HUDEP-2 (cell line): Measurements from ENCODE around the gene YIPF6.
"Not testable (repeated sequence)": the region's sequence is repeated elsewhere in the genome, so short reads cannot be mapped to it uniquely, and the experiment has no call there.

Experiments
- DNase-seq, 76 experiments: peaks; one replicate each; lab custom pipeline; 2025; ENCODE audit not compliant: unreplicated experiment in 76 of 76; lab: John Stamatoyannopoulos, UW

YIPF6 gene

DNA sequence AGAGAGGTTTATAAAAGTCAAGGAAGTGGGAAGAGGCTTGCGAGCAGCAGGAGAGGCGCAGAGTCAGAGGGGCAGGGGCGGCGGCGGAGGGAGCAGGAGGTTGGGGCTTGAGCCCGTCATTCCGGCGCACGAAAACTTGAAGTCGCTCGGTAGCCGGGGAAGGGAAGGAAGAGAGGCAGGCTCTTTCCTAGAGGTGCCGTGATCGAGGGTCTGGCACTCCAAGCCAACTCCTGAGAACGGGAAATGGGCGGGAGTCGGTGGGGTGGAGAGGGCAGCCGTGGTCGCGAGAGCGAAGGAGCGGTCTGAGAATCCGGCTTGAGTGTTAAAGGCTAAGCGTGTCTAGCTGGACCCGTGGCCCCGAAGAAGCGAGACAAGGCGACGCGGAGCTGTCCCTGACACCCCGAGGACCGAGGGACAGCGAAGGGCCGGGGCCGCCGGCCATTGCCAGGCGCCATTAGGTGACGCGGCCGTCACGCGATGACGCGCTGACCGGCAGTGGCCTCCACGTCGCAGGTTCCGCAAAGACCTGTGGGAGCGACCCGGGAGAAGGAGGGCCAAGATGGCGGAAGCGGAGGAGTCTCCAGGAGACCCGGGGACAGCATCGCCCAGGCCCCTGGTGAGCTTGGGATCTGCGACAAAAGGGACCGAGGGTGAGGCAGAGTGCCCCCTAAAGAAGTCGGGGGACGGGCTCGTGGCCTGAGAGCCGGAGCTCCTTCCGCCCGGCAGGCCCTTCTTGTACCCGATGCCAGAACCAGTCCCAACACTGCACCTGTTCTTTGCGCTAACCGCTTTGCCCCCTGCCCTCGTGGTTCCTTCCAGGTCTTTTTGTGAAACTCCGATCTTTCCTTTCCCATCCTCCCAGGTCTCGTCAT lies at the start of gene YIPF6:
TSS of gene YIPF6 (plus strand) at position 544 of the 872 bp plus-strand sequence. CDS start at position 560, 16 bp downstream.
- peak in 71 of 76 experiments; percentile 1 to 70 (median 45) for DNase-seq

- DNase-seq = no peak
Observed at GRCh38 chrX:68451720-68452119, 47.1 kb upstream of the YIPF6 start.

DNA sequence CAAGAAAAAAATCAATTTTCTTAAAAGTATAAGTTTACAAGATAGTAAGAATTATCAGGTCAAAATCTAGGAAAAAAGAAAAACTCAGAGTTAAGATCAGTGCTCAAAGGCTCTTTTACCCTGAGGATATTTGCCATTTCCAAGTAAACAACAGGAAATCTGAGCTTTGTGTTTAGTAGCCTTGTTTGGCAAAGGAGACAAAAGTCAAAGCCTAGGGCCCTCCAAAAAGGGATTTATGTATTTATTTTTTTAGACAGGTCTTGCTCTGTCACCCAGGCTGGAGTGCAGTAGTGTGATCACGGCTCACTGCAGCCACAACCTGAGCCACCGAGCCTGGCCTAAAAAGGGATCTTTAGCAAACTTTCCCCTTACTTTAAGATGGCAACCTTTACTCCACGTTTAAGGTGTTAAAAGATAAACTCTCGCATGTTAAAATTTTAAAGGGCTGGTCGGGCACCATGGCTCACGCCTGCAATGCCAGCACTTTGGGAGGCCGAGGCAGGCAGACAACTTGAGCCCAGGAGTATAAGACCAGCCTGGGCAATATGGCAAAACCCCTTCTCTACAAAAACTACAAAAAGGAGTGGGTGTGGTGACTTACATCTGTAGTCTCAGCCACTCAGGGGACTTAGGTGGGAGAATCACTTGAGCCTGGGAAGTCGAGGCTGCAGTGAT lies 44.2 kb upstream of the YIPF6 start:
- DNase-seq = no peak

DNA sequence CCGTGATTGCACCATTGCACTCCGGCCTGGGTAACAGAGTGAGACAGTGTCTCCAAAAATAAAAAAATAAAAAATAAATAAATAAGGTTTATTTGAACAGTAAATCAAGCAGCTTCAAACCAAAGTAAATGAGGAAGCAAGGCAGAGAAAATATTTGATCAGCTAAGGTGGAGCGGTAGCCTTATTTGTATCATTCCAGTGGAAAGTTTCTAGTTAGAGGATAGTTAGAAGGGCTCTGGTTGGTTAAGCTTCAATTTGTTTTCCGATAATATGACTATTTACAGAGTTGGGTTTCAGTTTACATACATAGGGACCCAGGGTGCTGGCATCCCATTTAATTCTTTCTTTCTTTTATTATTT lies 43.7 kb upstream of the YIPF6 start:
- no peak for DNase-seq

DNA sequence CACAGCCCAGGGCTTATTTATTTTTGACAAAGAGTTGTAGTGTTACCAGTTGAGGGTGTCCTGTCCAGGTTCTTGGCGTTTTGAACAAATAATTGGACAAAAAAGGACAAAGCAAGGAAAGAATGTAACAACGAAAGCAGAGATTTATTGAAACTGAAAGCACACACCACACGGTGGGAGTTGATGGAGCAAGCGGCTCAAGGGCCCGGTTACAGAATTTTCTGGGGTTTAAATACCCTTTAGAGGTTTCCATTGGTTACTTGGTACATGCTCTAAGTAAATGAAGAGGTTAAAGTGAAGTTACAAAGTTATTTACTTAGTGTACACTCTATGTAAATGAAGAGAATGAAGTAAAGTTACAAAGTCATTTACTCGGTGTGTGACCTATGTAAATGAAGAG lies 37.8 kb upstream of the YIPF6 start:
- DNase-seq = no peak

GRCh38 chrX:68461576-68461975 lies 37.3 kb upstream of the YIPF6 start:
- DNase-seq = no peak

- no peak for DNase-seq
Observed at GRCh38 chrX:68462197-68462596, 36.7 kb upstream of the YIPF6 start.

GRCh38 chrX:68462653-68463052 lies 36.2 kb upstream of the YIPF6 start:
- DNase-seq = peak in 22 of 76 experiments; percentile 0 to 23 (median 4)

GRCh38 chrX:68463880-68464279 lies 35.0 kb upstream of the YIPF6 start:
- DNase-seq = no peak

GRCh38 chrX:68464796-68465195 lies 34.1 kb upstream of the YIPF6 start:
- DNase-seq = no peak

DNA sequence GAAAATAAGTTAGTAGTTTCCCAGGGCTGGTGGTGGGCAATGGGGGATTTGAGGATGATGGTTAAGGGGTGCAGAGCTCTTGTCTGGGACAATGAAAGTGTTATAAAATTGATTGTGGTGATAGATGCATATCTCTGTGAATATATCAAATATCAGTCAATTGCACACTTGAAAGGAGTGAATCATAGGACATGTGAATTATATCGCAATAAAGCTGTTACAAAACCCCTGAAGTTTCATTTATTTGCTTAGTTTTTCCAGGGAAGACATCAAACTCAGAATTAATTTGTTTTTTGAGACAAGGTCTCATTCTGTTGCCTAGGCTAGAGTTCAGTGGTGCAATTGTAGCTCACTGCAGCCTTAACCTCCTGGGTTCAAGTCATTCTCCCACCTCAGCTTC lies 17.9 kb upstream of the YIPF6 start:
- DNase-seq = no peak

DNA sequence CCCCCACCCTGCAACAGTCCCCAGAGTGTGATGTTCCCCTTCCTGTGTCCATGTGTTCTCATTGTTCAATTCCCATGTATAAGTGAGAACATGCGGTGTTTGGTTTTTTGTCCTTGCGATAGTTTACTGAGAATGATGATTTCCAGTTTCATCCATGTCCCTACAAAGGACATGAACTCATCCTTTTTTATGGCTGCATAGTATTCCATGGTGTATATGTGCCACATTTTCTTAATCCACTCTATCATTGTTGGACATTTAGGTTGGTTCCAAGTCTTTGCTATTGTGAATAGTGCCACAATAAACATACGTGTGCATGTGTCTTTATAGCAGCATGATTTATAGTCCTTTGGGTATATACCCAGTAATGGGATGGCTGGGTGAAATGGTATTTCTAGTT lies 12.7 kb upstream of the YIPF6 start:
- DNase-seq = not testable (repeated sequence)

- DNase-seq = no peak
Observed at GRCh38 chrX:68487254-68487653, 11.6 kb upstream of the YIPF6 start.

GRCh38 chrX:68487924-68488323 lies 10.9 kb upstream of the YIPF6 start:
- no peak for DNase-seq

DNA sequence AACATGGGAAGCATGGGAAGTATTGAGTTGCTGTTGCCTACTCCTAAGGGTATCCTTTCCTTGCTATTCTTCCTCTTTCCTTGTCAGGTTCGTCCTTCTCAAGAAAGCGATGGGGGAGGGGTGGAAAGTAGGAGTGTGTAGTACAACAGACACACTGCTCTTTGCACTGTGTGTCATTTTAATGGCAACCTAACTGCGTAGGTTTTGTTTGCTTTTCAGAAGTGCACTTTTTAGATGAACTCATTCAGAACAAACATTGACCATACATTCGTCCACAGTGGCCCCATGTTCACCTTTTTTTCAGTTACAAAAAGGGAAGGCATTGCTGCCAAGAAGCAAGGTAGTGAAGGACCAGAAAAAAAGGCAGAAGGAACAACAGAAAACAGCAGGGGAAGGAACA lies 10.2 kb upstream of the YIPF6 start:
- DNase-seq = no peak

DNA sequence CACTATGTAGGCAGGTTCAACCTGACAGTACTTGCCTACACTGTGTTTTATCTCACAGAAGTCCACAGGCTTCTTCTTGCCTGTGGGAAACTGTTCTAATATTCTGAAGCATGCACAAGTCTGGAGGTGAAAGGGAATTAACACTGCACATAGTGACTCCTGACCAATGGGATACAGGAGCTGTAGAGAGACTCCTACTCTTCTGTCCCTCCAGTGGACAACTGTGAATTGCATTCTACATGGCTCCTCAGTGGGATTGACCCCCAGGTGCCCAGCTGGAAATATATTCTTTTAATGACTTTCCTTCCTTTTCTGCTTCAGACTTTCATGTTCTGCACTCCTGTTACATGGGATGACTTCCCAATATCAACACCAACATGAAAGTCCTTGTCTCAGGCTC lies 8.2 kb upstream of the YIPF6 start:
- peak in 7 of 76 experiments; percentile 0 to 31 (median 0) for DNase-seq

DNA sequence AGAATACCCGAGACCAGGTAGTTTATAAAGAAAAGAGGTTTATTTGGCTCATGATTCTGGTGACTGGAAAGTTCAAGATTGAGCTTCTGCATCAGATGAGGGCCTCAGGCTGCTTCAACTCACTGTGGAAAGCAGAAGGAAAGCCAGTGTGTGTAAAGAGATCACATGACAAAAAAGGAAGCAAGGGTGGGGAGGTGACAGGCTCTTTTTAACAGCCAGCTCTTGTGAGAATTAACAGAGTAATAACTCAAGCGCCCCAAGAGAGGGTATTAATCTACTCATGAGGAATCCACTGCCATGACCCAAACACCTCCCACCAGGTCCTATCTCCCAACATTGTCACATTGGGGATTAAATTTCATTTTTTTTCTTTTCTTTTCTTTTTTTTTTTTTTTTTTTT lies 6.3 kb upstream of the YIPF6 start:
- DNase-seq = no peak

GRCh38 chrX:68493776-68494175 lies 5.1 kb upstream of the YIPF6 start:
- DNase-seq = not testable (repeated sequence)

DNA sequence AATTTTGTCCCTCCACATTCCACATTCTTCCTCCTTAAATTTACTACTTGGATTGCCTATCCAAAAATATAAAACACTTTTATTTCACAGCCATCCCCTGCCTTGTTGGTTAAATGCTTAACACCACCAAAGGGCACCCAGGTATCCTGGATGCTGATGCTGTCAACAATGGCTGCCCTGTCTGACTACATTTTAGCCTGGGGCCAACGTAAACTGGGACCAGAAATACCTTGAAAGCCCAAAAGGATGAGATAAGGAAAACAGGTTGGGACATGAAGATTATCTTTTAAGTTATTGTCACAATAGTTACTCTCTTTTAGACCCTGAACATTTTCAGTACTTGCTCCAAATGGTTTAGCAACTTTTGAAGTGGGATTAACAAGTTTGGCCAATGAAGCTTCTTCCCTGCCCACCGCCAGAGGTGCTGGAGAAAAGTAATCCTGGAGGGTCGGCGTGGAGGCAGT lies 775 bp upstream of the YIPF6 start:
- DNase-seq = no peak

DNA sequence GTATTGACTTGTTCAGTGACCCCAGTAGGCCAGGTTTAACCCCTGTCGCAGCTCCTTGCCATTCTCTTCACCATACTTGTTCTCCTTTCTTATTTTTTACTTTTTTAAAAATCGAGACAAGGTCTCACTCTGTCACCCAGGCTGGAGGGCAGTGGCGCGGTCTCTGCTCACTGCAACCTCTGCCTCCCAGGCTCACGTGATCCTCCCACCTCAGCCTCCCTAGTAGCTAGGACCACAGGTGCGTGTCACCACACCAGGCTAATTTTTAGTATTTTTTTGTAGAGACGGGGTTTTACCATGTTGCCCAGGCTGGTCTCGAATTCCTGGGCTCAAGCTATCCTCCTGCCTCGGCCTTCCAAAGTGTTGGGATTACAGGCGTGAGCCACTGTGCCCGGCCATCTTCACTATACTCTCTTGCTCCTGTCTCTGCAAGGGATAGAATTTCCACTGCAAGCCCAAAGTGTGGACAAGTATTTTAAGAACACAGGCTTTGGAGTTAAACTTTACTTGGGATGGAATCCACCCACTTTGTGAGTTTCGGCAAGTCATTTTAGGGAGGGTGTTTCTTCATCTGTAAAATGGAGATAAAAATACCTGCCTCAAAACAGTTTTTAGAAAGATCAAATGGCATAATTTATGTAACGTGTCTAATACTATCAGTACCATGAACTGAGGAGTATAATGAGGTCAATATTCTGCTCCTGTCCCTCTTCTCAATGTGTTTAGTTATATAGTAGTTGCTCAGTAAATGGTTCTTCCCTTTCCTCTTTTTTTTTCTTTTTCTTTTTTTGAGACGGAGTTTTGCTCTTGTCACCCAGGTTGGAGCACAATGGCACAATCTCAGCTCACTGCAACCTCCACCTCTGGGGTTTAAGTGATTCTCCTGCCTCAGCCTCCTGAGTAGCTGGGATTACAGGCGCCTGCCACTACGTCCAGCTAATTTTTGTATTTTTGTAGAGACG lies 973 bp downstream of the YIPF6 start:
- DNase-seq = peak in 3 of 76 experiments; percentile 0 to 3 (median 1)
